VCaP (cell line): ENCODE measurements around the gene LOC101059915.
"Not testable (repeated sequence)": the region's sequence is repeated elsewhere in the genome, so short reads cannot be mapped to it uniquely, and the experiment has no call there.

Experiments used
- H3K27ac ChIP-seq: fragments of 450-650 bp; 2 replicates; pipeline ENCODE4 v1.5.1; 2017
- TF ChIP-seq, protein P1 (sequence below): fragments of 450-650 bp; conservative IDR thresholded peaks from 2 replicates; pipeline ENCODE4 v1.5.1; 2017; ENCODE audit warnings: mild to moderate bottlenecking, moderate library complexity

The LOC101059915 gene

DNA sequence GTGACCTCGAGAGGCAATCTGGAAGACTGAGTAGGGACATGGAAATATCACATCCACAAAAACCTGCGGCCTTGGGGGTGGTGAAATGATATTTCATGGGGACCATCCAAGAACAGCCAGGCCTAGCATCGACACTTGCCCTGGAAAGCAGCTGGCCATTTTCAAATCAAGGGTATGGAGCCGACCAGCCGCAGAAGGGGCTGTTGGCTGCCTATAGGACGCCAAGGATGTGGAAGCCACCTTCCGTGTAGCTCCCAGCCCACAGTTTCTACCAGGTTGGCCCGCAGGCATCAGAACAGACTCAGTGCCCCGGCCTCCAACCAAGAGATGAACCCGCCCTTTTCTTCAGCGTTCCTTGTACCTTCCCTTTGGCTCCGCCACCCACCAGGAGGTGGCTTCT is 5.4 kb upstream of the LOC101059915 start:
- H3K27ac ChIP-seq = no peak overlapping the region

DNA sequence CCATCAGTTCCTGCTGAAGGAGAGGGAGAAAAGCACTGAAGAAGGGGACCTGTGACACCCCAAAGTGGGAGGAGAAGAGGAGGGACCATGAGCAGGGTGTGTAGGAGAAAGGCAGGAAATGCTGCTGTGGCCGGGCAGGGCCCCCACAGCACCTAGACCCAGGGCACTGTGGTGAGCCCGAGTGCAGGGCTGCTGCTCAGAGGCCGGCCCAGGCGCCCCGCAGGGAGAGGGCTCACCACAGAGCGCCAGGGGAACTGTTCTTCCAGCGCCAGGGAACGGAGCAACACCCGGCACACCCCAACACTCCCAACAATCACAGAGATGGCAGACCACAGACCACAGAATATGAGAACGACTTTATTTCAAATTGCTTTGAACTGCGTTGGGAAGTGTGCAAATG is 4.7 kb upstream of the LOC101059915 start:
- H3K27ac ChIP-seq = not testable (repeated sequence)

More for the DNA sequence above, 5.4 kb upstream of the LOC101059915 start:
- TF ChIP-seq, protein P1, sequence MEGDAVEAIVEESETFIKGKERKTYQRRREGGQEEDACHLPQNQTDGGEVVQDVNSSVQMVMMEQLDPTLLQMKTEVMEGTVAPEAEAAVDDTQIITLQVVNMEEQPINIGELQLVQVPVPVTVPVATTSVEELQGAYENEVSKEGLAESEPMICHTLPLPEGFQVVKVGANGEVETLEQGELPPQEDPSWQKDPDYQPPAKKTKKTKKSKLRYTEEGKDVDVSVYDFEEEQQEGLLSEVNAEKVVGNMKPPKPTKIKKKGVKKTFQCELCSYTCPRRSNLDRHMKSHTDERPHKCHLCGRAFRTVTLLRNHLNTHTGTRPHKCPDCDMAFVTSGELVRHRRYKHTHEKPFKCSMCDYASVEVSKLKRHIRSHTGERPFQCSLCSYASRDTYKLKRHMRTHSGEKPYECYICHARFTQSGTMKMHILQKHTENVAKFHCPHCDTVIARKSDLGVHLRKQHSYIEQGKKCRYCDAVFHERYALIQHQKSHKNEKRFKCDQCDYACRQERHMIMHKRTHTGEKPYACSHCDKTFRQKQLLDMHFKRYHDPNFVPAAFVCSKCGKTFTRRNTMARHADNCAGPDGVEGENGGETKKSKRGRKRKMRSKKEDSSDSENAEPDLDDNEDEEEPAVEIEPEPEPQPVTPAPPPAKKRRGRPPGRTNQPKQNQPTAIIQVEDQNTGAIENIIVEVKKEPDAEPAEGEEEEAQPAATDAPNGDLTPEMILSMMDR = no peak

DNA sequence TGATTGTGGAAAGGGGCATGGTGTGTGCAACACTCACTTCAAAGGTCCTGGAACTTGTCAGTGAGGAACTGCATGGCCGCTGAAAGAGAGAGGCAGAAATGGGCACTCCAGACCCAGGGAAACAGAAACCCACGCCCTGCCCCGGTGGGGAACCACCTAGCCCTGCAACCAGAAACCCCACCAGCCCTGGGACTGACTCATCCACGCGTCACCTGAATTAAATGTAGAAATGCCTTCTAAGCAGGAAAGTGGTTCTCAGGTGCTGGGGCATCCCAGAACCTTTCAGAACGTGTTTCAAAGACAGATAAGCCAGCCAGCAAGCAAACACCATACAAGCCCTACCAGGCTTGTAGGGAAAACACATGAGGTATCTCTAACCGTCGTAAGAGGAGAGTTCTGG is 4.1 kb upstream of the LOC101059915 start:
- not testable (repeated sequence) for H3K27ac ChIP-seq

DNA sequence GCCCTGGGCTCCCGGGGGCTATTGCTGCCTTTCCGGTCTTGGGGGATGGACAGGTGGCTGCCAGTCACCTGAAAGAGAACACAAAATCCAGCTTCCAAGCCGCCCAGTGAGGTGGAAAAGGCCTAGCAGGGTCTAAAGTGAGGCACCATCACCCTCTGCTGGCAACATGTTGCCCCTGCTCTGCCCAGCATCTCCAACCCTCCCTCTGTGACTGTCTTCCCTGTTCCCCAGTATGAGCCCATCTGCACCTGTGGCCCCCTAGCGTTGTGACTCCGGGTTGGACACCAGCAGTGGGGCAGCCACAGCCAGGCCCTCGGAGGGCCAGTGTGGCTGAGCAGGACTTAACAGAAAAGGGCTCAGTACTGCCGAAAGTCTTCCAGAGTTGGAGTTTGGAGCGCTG is 3.1 kb upstream of the LOC101059915 start:
- TF ChIP-seq, protein P1 = peak; percentile 58
- H3K27ac ChIP-seq = not testable (repeated sequence)

DNA sequence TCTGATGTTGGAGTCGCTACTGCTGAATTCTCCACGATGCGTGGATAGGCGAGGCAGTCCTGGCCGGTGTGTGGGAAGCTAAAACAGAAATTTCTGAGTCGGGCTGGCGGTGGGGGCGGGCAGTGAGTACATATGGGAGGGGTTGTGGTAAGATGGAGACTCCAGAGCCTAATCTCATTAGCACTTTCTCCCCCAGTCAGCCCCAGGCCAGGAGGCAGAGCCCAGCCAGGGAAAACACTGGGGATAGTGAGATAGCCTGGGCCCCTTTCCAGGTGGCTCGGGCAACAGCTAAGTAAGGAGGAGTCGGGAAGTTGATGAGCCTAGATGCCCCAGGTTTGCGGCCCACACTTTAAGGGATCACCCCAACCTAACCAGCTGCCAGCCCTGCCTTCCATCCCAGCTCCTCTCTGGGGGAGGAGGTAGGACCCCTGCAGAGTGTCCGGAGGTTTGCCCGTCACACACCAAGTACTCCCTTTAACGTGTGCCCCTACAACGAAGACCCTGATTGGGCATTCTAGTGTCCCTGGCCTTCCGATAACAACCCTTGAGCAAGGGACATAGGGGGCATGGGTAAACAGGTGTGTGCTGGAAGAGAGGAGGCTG is 2.4 kb upstream of the LOC101059915 start:
- TF ChIP-seq, protein P1 = no peak
- no peak overlapping the region for H3K27ac ChIP-seq

DNA sequence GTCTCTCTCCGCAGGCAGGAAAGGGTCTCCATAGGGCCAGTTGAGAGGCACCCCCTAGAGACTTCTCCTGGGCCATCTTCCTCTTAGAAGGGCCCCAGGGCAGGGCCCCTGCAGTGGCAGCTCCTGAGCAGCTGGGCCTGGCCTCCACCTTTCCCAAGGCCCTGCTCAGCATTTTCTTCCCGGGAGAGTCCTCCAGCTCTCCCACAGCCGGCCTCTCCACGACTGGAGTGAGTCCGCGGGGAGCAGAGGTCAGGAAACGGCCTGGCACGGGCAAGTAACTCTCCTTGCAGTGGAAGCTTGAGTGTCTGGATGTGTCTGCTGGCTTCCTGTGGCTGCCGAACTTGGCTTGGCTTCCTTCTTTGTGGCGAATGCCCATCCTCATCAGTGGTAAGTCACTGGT is 1.6 kb upstream of the LOC101059915 start:
- H3K27ac ChIP-seq = no peak overlapping the region
- TF ChIP-seq, protein P1 = no peak

DNA sequence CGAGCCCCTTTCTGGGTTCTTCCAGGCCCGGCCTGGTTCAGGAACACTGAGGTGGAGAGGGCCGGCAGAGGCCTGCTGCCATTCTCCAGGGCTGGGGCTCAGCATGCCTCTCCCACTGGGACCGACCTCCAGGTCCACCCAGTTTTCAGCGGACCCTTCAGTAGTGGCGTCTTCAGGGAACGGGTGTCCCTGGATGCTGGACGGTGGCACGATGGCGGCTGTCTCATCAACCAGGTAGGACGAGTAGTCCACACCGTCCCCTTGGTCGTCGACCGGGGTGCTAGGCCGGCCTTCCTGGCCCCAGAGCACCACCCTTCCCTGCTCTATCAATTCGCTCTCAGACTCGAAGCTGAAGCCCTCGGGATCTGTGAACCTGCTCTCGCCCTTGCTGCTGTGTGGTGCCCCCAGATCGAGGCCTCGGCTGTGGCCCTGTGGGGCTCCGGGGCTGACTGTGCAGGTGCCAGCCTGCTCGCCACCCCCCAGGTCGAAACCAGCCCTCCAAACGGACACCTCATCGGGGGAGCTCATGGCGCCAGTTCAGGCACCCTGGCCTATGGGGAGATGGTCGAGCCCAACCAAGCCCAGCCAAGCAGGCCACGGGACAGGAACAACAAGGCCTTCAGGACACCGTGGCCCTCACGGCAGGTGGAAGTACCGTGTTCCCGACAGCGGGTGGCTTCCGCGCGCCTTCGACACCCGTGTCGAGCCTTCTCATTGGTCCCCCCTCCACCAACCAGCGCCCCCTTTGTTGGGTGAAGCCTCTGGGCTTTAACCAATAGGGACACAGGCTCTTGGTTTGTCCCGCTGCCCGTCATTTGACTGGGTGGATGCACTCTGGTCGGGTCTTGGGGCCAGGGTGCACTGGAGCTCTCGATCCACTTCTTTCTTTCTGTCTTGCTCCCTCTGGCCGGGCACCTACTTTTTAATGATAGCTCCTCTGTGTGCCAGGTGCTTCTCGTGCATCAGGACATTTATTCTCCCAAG is 814 bp upstream of the LOC101059915 start:
- H3K27ac ChIP-seq = no peak overlapping the region
- TF ChIP-seq, protein P1 = no peak

DNA sequence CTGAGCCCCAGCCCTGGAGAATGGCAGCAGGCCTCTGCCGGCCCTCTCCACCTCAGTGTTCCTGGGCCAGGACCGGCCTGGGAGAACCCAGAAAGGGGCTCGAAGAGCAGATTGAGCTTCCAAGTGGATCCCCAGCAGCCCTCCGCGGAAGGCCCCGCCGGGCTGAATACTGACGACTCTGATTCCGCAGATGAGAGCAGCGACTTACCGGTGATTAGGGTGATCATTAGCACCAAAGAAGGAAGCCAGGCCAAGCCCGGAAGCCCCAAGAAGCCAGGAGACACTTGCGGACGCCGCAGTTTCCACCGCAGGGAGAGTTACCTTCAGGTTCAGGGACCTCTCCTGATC is 876 bp downstream of the LOC101059915 start:
- no peak overlapping the region for H3K27ac ChIP-seq
- TF ChIP-seq, protein P1 = no peak
